Measurements from ENCODE around the gene ZNF407.

DNA sequence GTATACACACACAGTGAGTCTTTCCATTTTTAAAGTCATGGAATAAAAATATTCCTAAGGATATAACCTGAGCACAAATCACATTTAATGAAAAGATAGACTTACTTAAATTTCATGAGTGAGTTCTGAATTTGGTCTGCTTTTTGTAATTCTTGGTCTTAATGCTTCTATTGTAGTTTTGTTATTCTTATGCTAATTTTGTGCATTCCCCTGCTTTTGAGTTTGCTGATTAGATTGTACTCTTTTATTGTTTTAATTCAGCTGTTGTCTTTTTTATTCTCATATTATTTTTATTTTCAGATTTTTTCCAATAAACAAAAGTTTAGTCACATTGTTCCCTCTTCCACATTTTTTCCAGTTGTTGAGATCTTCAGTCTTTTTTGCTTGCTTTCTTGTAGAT is 202.4 kb downstream of the ZNF407 start:
- TF ChIP-seq FOXM1 (IDR thresholded peaks at IDR 0.05; ENCODE audit: borderline replicate concordance) (no peak), ELF4 (IDR thresholded peaks at IDR 0.05) (no peak), FOXA1 (IDR thresholded peaks at IDR 0.05) (no peak), NFRKB (IDR thresholded peaks at IDR 0.05) (no peak), LEF1 (IDR thresholded peaks at IDR 0.05; ENCODE audit: borderline replicate concordance) (no peak), ZNF384 (IDR thresholded peaks at IDR 0.05) (no peak), HDGF (IDR thresholded peaks at IDR 0.05; ENCODE audit: borderline replicate concordance) (no peak), SUZ12 (IDR thresholded peaks at IDR 0.05) (no peak)
